BJ (cell line): ENCODE results near the gene SLC22A23. TPM values are rescaled to one million over a fixed set of nuclear protein-coding genes. Genes with fewer than 3 reads are reported as not detected.
"Not testable (repeated sequence)": the region's sequence is repeated elsewhere in the genome, so short reads cannot be mapped to it uniquely, and the experiment has no call there.

Experiments
- CTCF ChIA-PET: fragments of 350-600 bp; formaldehyde crosslinking; extraction: SDS; loops from one replicate; lab custom pipeline; 2021; ENCODE audit warnings: antibody characterized with exemption, inconsistent platforms; lab: Yijun Ruan, JAX
- POLR2A ChIA-PET: fragments of 300-600 bp; sonication (Branson Sonifier 250); formaldehyde crosslinking; extraction: SDS; loops from one replicate; lab custom pipeline; 2021; ENCODE audit warnings: antibody characterized with exemption; lab: Charles Lee
- DNase-seq: peaks from one replicate; pipeline ENCODE4 v3.0.0-alpha.2; 2011; ENCODE audit warnings: low read depth
- H3K27me3 ChIP-seq: 2 replicates; pipeline ENCODE4 v1.6.0; 2011; ENCODE audit warnings: low read length; ENCODE audit not compliant: control insufficient read depth, insufficient read depth
- H3K36me3 ChIP-seq: 2 replicates; pipeline ENCODE4 v1.5.1; 2011; ENCODE audit warnings: low read length; ENCODE audit not compliant: control insufficient read depth, insufficient read depth
- H3K4me3 ChIP-seq: 2 replicates; pipeline ENCODE4 v1.5.1; 2011; ENCODE audit warnings: low read depth, mild to moderate bottlenecking, control low read depth, low read length
- CTCF ChIP-seq: IDR thresholded peaks from 2 replicates; pipeline ENCODE4 v1.5.1; 2011; ENCODE audit warnings: low read depth, mild to moderate bottlenecking, control low read depth, inconsistent platforms, low read length, moderate library complexity; ENCODE audit not compliant: insufficient read depth
- polyA plus RNA-seq: library from polyadenylated mRNA; depleted of rRNA; stranded (reverse); fragments of >200 nt; gene quantifications from 2 replicates; pipeline ENCODE4 v1.2.3, GENCODE V29; 2011

The SLC22A23 gene
- polyA plus RNA-seq, 1 experiment = 0.44 TPM

DNA sequence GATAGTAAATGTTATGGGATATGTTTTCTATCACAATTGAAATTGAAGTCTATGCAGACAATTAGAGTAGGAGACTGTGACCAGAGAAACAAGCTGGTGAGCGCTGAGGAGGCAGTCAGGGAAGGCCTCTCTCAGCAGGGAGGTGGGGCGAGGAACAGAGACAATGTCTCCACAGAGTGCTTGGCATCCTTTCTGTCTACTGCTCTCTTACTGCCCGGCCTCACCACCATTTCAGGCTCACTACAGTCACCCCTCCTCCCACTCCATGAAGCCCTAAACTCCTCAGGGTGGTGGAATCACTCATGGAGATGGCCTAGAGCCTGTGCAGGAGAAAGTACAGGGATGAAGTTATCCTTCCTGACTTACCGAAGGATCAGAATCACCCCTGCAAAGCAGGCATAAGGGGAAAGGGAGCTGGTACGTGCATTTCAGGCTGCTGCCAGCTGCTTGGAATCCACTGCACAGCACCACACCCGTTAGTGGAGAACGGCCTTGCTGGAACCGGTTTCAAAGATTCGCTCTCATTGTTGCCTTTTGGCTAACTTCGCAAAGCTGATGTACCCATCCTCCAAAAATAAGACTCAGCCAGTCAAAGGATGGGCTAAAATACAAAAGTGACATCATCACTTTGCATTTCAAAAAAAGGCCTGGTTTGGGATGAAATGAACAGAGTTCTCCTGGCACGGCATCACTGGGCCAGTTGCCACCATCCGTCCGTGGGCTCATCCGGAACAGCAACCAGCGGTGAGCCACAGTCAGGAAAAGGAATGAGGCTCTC, 67.3 kb downstream of the SLC22A23 start:
- H3K4me3 ChIP-seq = no peak overlapping the region
- no peak for TF ChIP-seq CTCF
- ChIA-PET CTCF (no interaction called here), POLR2A (no interaction called here)
- no peaks in the 10 kb centered on the region for H3K36me3 ChIP-seq
- H3K27me3 ChIP-seq = peaks cover 11% of the 10 kb centered on the region
- DNase-seq = no peak

GRCh38 chr6:3388786-3389185, 68.1 kb downstream of the SLC22A23 start:
- Histone ChIP-seq H3K4me3 (no peak overlapping the region), H3K36me3 (no peaks in the 10 kb centered on the region), H3K27me3 (peaks cover 11% of the 10 kb centered on the region)
- ChIA-PET CTCF (no interaction called here), POLR2A (no interaction called here)
- TF ChIP-seq CTCF = no peak
- DNase-seq = no peak

DNA sequence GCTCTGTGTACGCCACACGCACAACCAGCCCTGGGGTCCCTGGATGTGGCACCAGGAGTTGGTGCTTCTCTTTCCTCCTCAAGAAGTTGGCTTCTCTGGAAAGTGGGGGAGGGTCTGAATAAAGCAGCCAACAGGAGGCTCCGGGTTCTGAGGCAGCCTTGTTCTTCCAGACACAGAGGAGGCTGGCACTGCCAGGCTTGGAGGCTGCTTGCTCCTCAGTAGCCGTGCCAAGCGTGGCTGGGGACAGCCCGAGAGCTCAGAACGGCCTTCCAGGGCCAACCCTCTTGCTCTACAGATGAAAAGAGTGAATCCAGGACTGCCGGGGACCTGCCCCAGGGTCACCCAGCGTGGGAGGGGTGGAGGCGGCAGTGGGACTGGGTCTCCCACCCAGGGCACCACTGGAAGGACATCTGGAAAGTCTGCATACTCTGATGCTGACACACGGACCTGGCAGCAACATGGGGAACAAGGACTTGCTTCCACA, 70.4 kb downstream of the SLC22A23 start:
- no peak for DNase-seq
- H3K27me3 ChIP-seq = 0 out of 2 replicates have a peak, but pooled peaks cover 5% of the 10 kb centered on the region
- no peak overlapping the region for H3K4me3 ChIP-seq
- POLR2A ChIA-PET = no interaction called here
- H3K36me3 ChIP-seq = no peaks in the 10 kb centered on the region
- no peak for TF ChIP-seq CTCF
- CTCF ChIA-PET = interaction anchor here (0.9 to 1.0 kb wide), 2 partner anchors 8 to 24 kb away, joined by 3 read pairs; no protein-coding TSS in a partner anchor

DNA sequence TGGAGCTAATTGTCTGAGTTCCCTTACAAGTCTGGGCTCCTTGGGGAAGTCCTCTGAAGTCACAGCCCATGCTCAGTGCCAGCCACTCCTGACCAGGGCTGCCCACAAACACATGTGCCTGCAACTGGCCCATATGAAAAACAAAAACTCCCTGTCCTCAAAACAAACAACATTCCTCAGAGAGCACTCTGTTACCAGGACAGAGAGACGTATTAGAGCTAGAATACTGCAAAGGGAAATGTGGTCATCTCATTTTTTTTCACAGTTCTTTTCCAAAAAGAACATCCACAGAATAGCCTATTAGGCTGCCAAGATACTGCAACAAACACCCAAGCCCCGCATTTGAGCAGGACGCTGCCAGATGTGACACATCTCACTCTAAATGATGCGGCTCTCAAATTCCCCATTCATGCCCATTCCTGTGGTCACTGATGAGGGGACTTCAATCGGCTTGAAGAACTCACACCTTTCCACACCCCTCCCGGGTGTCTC, 71.1 kb downstream of the SLC22A23 start:
- ChIA-PET POLR2A (no interaction called here), CTCF (interaction anchor here (0.6 to 1.0 kb wide), 3 partner anchors 25 to 237 kb away, joined by 3 to 5 read pairs (median 3); no protein-coding TSS in a partner anchor)
- Histone ChIP-seq H3K27me3 (0 out of 2 replicates have a peak, but pooled peaks cover 5% of the 10 kb centered on the region), H3K4me3 (no peak overlapping the region), H3K36me3 (no peaks in the 10 kb centered on the region)
- no peak for DNase-seq
- TF ChIP-seq CTCF = no peak

DNA sequence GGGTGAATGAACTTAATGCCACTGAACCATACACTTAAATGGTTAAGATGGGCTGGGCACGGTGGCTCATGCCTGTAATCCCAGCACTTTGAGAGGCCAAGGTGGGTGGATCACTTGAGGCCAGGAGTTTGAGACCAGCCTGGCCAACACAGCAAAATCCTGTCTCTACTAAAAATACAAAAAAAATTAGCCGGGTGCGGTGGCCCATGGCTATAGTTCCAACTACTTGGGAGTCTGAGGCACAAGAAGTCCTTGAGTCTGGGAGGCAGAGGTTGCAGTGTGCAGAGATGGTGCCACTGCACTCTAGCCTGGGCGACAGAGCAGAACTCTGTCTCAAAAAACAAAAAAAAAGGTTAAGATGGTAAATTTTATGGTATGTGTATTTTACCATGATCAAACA, 71.7 kb downstream of the SLC22A23 start:
- POLR2A ChIA-PET, H3K27me3 ChIP-seq, H3K36me3 ChIP-seq, H3K4me3 ChIP-seq, DNase-seq: not testable (repeated sequence)
- CTCF ChIA-PET = interaction anchor here (0.6 to 1.0 kb wide), 3 partner anchors 26 to 238 kb away, joined by 3 to 5 read pairs (median 3); no protein-coding TSS in a partner anchor
